AG10803 (cell line): ENCODE results near the gene ARHGAP18.

Source experiments
- DNase-seq: peaks from one replicate; pipeline ENCODE4 v3.0.0; 2010; ENCODE audit warnings: low read depth
- H3K4me3 ChIP-seq: 2 replicates; pipeline ENCODE4 v1.5.1; 2011; ENCODE audit warnings: mild to moderate bottlenecking, low read length, control low read depth
- TF ChIP-seq, protein P1 (sequence below): conservative IDR thresholded peaks from 2 replicates; pipeline ENCODE4 v1.5.1; 2011; ENCODE audit warnings: mild to moderate bottlenecking, low read length, control low read depth, inconsistent platforms

ARHGAP18 gene

DNA sequence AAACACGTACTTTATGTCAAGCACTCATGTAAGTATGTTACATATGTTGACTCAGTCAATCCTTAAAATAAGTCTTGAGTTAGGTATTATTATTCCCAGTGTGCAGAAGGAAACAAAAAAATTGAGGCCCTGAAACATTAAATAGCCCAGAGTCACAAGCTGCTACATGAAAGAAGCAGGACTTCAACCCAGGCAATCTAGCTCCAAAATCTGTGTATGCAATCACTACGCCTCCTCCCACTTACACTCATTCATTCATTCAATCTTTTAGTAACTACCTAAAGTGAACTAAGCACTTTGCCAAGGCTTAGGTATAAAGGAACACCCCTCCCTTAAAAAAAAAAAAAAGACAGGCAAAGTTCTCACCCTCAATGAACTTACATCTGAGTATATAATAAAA, 9.3 kb downstream of the ARHGAP18 start:
- no peak for DNase-seq
- H3K4me3 ChIP-seq, result no peak overlapping the region
- TF ChIP-seq, protein P1, sequence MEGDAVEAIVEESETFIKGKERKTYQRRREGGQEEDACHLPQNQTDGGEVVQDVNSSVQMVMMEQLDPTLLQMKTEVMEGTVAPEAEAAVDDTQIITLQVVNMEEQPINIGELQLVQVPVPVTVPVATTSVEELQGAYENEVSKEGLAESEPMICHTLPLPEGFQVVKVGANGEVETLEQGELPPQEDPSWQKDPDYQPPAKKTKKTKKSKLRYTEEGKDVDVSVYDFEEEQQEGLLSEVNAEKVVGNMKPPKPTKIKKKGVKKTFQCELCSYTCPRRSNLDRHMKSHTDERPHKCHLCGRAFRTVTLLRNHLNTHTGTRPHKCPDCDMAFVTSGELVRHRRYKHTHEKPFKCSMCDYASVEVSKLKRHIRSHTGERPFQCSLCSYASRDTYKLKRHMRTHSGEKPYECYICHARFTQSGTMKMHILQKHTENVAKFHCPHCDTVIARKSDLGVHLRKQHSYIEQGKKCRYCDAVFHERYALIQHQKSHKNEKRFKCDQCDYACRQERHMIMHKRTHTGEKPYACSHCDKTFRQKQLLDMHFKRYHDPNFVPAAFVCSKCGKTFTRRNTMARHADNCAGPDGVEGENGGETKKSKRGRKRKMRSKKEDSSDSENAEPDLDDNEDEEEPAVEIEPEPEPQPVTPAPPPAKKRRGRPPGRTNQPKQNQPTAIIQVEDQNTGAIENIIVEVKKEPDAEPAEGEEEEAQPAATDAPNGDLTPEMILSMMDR, result no peak

DNA sequence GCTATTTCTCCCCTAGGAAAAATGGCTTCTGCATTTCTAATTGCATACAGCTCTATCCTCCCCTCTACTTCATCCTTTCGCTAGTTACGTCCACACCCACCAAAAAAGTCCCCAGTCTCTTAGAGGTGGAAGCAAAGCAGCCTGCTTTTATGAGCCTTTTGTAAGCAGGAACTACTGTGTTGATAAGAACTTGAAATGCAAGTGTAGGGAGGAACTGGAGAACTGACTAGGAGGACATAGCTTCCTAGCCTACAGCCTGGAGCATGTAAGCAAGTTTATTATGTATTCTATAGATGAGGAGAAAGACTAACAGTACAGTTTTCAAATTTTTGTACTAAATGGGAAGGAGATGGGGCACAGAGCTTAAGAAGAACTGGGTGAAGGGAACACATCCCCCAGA, 10.3 kb downstream of the ARHGAP18 start:
- no peak for DNase-seq
- TF ChIP-seq, protein P1, result no peak
- no peak overlapping the region for H3K4me3 ChIP-seq

GRCh38 chr6:129698430-129698829, 11.5 kb downstream of the ARHGAP18 start:
- H3K4me3 ChIP-seq, result no peak overlapping the region
- TF ChIP-seq, protein P1, result no peak
- no peak for DNase-seq

- no peak for DNase-seq
- TF ChIP-seq, protein P1, result no peak
- H3K4me3 ChIP-seq, result no peak overlapping the region
Observed at GRCh38 chr6:129697788-129698187, 12.2 kb downstream of the ARHGAP18 start.

- no peak for DNase-seq
- H3K4me3 ChIP-seq, result no peak overlapping the region
- TF ChIP-seq, protein P1, result no peak
Observed at GRCh38 chr6:129696843-129697242, 13.1 kb downstream of the ARHGAP18 start.

DNA sequence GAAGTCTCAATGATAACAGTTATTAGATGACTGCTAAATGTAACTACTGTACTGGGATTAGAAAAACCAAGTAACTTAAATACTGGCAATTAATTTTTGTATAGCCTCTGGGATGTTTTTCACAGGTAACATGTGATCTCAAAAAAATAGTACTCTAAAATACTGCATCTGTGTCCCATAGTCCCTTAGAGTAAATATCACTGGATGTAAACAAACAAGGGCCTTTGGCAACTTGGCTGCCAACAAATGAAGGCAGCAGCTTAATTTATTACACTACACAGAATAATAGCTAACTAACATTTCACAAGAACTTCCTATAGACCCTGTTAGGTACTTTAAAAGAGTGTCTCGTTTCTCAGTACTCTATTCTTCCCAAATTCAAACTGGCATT, 14.0 kb downstream of the ARHGAP18 start:
- TF ChIP-seq, protein P1, result no peak
- no peak overlapping the region for H3K4me3 ChIP-seq
- DNase-seq, result no peak

DNA sequence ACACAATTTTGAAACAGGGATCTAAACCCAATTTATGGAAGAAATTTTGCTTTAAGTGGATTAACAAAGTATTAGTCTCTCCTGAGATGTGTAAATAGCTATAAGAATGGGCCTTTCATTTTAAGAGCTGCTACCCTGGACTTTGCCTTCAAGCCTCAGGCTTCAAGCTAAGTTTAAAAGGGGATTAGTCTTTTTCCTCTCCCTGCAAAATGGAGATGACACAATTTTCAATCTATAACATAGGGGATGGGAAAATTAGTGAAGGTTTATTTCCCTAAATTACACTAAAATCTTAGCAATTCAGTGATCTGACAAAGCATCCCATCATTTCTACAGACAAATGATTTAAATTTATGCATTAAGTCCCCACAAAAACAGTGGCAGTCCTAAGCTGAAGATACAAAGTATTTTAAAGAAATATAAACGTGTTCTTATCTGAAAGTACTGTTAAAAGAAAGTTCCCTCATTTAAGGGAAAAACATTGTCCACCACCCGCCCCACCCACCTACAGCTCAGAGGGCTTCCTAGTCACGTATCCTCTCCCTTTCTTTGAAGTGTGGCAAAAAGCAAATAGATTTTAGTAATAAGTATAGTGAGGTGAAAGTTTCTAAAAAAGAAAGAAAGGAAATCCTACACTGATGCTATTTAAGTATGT, 14.5 kb downstream of the ARHGAP18 start:
- no peak for DNase-seq
- H3K4me3 ChIP-seq, result no peak overlapping the region
- TF ChIP-seq, protein P1, result no peak
